CD4-positive, alpha-beta T cell treated with Interleukin-4 for 1 hour (primary cell): ENCODE measurements around the gene FRRS1L.

Source experiments
- DNase-seq, 2 donors: peaks; one replicate each; pipeline ENCODE4 v3.0.0-alpha.2; 2020 to 2022

The FRRS1L gene

DNA sequence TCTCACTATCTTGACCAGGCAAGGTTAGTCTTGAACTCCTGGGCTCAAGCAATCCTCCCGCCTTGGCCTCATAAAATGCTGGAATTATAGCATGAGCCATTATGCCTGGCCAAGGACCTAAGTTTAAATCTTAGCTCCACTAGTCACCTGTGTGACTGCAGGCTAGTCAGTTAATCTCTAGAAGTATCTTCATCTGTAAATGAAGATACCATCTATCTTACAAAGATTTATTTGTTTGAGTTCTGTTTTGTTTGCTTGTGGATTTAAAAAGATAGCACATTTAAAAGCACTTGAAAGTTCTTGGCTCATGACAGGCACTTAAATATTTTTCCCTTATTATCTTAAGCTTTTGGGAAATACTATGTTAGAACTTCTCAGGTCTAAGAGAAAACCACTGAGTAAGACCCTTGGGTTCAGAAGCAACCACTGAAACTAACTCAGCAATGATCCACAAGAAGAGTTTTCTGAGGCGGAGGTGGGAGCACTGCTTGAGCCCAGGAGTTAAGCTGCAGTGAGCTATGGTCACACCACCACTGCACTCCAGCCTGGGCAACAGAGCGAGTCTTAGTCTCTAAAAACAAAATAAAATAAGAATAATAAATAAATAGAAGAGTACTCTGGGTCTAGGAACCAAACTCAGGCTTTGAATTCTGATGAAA, 66.4 kb downstream of the FRRS1L start:
- no peak for DNase-seq

DNA sequence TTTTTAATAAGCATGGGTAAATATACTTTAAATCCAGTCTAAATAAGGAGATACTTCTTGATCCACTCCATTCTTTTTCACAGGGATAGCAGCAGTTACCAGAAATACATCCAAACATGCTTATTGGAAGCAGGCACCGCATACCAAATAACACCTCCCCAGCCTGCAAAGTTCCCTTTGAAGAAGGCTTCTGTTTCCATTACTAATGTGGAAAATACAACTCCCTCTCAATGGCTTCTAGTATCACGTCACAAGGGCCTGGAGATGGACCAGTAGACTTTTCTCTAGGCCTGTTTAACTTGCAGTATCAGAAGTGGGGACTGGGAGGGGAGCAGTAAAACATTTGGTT, 68.1 kb downstream of the FRRS1L start:
- DNase-seq: no peak

DNA sequence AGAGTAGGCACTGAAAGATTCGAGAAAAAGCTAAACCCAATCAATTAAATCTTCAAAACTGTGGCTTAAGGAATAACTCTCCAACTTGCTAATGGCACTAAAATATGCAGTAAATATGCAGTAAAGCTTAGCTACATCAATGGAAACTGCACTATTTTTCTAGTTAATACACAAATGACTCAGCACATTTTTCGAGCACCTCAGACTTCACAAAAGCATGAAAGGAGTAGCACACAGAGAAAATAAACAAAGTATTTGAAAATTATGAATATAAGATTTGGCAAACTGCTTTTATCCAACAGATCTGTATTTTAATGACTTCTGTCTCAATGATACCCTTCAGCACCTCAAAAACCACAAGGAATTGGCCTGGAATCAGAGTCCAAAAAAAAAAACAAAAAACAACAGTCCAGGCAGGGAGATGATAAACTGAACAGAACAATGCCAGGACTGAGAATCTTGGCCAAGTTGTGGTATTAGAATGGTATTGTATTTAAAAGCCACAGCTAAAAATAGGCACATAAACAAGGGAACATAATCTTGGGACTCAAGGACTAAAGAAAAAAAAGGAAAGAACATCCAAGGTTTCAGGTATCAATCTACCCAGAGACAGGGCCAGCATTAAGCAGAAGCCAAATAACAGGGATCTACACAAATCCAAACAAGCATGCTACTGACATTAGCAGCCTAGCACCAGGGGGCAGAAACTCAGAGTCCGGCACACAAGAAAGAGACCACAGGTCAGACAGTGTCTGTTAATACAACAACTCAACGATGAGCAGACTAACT, 68.7 kb downstream of the FRRS1L start:
- no peak for DNase-seq

DNA sequence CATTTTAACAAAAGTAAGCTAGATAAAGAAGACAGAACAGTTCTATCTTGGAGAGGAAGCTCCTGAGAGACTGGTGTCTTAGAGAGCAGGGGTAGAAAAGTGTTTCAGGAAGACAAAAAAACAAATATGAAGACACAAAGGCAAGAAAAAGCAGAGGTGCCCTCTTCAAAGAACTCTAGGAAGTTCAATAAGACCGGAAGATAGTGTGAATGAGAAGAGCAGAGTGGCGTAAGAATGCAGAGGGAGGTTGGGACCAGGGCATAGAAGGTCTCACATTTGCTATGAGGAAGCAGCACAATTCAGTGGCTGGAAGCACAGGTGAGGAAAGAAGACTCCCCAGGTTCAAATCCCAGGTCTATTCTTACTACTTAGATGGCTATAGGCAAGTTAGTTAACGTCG, 69.9 kb downstream of the FRRS1L start:
- DNase-seq: no peak

DNA sequence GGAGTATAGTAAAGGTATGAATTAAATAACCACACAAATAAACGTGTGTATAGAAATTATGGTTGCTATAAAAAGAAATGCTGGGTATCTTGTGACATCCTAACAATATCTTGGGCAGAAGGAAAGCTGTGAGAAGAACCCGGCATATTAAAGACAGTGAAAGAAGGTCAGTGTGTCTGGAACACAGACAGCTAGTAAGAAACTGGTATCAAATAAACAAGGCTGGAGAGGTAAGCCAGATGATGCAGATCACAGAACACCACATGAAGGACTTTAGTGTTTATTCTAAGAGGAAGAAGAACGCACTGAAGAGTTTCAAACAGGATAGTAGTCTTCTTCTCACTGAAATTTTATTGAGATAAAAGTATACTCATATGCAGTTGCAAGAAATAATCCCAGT, 71.7 kb downstream of the FRRS1L start:
- no peak for DNase-seq

DNA sequence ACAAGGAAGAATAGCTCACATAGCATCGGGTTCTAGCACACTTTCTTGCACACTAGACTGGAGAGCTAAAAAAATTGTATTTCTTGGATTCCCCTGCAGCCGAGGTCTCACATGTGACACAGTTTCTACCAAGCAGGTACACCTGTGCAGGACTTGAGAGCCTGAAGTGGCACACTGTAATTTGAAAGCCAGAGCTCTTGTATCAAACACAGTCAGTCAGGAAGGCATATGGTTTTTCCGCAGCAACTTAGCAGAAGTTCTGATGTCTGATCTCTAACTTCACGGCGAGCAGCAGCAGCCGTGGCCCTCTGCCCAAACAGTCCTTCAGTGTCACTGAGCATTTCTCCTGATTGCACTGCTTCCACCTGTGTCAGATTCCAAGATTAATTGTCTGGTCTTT, 72.8 kb downstream of the FRRS1L start:
- no peak for DNase-seq

DNA sequence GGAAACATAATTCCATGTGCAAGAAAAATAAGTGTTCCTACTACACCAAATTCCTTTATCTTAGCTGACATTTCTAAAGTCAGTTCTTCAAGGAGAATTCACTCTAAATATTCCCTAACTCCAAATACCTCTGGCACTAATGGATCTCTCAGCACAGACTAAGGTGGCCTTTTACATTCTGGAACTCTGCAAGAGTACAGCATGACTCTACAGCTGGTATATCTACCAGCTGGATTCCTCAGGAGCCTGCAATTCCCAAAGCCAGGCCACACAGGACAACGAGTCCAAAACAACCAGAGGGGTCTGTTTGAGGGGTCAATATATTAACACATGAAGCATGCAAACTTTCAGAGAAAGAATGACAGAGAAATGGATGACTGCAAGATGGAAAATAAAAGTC, 74.5 kb downstream of the FRRS1L start:
- no peak for DNase-seq

DNA sequence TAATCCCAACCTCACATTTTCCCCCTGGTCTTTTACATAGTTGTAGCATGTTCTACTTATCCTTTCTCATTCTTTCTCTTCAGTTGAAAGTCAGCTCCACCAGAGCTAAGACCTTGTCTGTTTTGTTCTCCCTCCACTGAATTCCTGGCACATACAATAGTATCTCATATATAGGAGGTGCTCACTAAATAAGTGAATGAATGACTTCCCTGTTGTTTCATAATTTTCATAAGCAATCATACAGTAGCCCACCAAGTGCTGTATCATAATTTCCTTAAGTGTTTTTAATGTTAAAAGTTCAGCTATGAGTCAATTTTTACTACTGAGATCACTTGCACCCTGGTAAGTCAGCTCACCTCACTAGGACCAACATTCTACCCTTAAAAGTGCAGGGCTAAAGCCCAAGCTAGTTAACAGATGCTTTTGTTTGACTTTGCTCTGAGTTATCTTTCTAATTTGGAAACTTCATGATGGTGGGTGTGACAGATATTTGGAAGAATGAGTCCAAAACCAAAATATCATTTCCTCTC, 74.9 kb downstream of the FRRS1L start:
- no peak for DNase-seq

DNA sequence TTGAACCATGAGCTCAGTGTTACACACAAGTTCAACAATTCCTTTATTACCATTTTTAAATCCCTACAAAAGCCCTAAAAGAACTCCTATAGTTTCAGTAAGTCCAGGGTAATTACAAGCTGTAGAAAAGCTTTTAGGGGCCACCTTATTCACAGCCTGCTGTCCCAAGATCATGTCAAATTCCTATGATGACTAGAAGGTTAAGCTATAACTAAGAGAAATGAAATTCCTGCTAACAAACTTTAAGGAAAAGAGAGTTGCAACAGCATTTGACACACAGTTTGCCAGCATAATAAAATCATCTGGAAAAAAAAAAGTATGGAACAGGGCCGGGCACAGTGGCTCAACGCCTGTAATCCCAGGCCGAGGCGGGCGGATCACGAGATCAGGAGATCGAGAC, 78.8 kb downstream of the FRRS1L start:
- DNase-seq: no peak

DNA sequence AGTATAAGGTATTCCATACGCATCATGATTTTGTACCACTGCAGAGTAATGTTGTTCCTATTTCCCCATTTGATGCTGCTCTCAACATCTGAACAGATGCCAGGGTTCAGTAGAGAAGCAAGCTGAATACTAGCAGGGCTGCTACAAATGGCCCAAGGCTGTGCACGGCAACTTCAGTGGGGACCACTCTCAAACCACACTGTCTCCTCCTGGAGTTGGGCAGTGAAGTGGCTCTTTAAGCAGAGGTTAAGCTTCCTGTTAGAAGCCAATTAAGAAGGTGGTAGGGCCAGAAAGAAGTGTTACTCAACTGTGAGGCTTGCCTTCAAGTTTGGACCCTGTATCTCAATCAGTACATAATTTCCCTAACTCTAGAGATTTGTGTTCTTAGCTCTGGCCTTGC, 79.3 kb downstream of the FRRS1L start:
- DNase-seq: no peak

DNA sequence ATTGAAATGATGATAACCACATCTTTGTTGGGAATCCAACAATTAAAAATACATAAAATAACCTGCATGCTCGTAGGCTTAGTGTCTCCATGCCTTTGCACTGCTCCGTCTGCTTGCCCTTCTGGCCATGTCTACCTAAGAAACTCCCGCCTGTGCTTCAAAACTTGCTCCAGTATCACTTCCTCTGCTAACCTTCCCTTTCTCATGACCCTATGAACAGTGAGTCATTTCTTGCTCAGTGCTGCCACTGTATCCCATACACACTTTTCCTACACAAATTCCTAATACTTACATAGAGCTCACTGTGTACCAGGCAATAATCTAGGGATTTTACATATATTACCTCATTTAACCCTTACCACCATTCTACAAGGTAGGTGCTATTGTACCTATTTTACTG, 80.8 kb downstream of the FRRS1L start:
- no peak for DNase-seq

DNA sequence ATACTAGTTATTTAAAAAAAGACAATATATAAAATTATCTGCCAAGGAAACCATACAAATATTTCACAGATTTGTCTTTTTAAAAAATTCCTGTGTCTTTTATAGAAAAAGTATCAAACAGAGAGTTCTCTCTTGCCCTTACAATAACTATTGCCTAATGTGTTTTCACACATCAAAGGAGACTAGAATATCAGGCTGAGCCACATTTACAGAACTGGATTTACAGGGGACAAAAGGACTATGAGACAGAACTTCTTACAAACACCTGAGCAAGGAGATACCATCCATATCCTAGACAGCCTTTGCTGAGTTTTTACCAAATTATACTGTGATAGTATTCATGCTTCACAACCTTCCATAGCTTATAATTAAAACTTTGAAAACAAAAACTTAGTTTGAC, 81.5 kb downstream of the FRRS1L start:
- DNase-seq: no peak

DNA sequence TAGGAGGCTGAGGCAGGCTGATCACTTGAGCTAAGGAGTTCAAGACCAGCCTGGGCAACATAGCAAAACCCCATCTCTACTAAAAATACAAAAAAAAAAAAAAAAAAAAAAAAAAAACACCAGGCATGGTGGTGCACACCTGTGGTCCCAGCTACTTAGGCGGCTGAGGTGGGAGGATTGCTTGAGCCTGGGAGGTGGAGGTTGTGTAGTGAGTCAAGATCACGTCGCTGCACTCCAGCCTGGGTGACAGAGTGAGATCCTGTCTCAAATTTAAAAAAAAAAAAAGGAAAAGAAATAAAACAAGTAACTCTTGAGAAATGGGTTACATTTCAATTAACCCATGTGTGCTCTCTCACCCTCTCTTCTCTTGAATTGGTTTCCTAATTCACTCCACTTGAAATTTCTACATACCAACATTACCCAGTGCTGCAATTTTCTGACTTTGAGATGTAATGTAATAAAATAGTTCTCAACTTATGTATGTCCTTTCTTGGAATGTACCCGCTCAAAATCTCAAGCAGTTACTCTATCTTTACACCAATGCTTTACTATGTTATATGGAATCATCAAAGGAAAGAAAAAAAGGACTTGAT, 83.1 kb downstream of the FRRS1L start:
- no peak for DNase-seq

DNA sequence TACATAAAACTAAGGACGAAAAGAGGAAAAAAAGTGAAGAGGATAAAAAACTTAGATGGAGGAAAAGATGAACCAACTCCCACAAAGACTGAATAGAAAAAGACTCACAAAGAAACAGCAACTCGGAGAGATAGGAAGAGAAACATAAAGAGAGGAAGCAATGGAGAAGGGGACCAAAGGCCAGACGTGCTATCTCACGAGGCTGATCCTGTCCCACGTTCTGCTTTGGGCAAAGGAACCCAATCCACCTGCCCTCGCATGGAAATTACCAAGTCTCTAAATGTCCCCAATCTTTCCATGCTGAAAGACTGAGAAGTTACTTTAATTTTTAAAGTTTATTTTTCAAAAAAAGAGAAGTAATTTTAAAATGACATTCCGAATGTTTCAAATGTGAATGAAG, 83.9 kb downstream of the FRRS1L start:
- no peak for DNase-seq

DNA sequence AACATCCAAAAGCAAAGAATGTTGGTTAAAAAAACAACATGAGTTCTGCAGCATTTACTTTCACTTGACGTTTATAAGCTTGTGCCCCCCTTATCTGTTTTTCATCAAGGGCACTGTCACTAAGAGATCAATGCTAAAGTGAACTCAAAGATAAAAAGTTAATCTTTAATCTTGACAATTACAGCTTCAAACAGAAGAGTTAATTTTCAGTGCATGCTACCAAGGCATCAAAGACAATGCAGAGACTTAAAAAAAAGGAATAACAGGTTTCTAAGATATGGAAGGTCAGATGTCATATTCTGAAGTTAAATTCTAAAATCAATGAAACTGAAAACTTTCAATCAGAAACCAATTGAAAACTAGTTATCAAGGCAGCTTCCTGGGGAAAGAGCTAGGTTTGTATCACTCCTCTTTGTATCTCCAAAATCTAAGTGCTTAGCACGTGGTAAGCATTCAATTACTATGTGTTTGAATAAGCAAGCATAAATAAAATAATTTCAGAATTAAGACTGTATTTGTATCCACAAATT, 84.9 kb downstream of the FRRS1L start:
- DNase-seq: no peak
